GM18498 (cell line): Measurements from ENCODE around the gene RAB25.

Experiments used
- ATAC-seq: cut with Tn5 transposase; IDR thresholded peaks from one replicate; pipeline ENCODE4 v1.9.1; 2021; ENCODE audit warnings: mild to moderate bottlenecking, moderate library complexity; ENCODE audit not compliant: unreplicated experiment

The RAB25 gene

GRCh38 chr1:156100205-156100995, 39.4 kb downstream of the RAB25 start:
- no peak for ATAC-seq

GRCh38 chr1:156101880-156102279, 40.9 kb downstream of the RAB25 start:
- ATAC-seq, result no peak

DNA sequence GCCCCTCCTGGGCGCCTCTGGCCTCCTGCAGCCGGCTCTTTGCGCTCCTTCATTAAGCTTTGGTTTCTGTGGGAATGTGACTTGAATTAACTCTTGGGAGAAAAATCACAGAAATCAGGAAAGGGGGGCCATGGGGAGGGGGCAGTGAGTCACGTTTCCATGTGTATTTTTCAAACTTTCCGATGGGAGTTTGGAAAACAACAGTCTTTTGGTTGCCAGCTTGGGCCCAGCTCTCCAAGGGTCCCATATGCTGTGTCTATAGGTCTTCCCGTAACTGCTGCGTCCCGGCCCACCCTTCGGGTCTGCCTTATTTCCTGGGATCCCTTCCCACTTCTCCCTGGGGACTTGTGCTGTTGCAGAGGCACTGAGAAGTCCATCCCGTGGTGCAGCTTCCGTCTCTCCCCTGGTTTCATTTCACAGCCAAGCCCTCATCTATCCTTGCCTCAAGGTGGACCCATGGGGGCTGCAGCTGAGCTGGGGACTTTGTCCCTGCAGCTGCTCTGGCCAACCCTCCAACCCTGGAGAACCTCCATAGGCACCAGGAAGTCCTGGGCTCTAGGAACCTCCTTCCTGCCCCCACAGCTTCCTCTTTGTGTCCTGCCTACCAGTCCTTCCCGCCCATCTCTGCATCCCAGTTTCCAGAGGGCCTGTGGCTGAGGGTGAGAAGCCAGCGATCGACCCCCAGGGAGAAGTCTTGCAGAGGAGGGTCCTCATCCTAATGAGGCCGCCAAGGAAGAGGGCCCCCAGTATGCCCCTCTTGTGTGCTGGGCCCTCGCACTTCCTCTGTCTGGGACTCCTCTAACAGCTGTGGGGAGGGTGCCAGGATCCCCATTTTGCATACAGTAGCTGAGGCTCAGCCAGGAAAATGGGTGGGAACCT, 41.9 kb downstream of the RAB25 start:
- no peak for ATAC-seq

DNA sequence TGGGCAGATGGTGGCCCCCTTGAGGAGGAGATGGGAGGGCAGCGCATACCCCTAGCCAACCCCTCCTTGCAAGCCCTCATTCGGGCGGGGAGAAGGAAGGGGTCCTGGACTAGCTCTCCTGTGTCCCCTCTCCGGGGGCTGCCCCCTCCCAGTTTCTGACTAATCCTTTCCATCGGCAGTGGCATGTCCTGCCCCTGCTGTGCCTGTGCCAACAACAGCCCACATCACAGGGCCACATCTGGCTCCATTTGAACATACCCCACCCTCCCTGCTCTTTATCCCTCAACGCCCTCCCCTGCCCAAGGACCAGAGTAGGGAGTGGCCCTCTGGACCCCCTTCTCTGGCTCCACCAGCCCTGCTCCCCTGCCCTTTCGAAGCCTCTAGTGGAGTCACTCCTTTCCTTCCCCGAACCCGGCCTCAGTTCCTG, 42.6 kb downstream of the RAB25 start:
- no peak for ATAC-seq

DNA sequence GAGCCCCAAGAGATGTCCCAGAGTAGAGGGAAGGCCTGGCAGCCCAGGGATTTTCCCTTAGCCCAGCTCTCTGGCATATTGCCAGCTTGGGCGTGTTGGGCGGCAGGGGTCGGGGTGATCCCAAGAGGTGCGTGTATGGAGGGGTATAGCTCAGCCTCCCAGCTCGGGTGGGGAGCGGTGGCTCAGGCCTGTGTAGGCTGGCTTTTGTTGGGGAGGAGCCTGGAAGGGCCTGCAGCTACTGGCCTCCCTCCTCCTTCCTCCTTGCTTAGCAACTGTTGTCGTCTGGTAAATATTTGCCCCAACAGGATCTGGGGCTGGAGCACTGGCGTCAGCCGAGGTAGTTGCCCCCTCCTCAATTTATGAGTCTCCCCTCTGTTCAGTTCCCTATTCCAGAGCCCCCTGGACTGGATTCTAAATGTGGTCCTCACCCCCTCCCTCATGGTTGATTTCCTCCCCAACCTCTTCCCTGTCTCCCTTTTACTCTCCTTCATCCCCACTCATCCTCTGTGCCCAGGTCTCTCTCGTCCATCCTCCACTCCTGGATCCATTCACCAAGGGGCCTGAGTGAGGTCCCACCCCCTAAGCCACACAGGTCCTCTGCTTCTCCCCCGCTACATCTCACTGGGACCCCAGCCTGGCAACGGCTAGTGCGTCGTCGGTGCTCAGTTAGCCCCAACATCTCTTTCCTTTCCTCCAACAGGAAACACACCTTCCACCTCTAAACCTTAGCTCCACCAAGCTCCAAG, 43.3 kb downstream of the RAB25 start:
- ATAC-seq, result no peak

DNA sequence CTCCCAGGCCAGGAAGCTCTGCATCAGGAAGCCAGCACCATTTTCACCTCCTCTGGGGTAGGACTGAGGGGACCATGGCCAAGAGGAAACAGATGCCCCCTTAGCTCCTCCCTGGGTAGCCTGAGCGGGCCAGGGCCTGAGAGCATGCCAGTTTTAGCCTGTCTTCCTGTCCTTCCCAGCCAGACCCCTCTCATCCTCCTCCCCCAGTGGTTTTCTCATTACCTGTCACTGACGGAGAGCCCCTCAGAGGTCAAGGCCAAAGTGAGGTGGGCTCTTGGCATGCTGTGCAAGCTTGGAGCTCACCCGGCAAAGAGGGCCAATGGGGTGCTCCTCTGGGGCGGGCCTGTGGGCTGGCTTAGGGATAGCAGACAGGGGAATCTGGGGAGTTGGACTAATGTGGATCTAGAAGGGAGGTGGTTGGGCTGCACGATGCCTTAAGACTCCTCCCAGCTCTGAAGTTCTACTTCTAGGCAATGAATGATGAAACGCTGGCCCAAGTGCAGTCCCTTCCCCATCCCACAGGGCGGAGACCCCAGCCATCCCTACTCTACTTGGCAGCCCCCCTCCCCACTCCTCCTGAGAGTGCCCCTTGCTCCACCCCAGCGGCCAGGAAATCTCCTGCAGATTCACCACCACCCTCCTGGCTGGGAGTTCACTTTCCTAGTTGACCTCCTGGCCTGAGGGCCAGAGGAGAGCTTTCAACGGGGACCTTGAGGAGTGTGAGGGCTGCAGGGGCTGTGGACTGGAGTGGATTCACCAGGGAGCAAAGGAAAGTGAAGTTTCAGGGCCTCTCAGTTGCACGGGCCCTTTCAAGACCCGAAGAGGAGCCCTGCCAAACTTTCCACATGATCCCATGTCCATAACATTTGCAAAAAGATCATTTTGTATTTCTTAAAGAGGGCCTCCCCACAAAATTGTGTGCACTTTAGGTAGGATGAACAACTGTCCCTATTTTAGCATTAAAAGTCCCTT, 44.2 kb downstream of the RAB25 start:
- ATAC-seq, result no peak

GRCh38 chr1:156106624-156107488, 45.9 kb downstream of the RAB25 start:
- ATAC-seq, result no peak

DNA sequence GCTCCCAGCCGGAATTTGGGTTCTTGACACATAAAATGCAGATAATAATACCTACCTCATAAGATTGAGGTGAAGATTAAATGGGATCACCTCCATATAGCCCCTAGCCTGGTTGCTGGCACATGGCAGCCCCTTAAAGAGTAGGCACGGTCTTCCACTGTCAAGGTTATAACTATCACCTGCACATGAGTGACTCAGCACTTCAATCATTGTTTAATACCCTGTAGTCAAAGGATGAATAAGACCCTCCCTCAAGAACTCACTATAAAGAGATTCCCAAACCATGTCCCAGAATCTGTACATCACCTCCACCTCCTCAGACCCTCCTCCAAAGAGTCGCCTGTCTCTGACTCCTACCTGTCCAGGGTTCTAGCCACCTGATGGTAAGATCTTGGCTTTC, 47.1 kb downstream of the RAB25 start:
- ATAC-seq, result no peak

- no peak for ATAC-seq
Observed at GRCh38 chr1:156108664-156109241, 47.8 kb downstream of the RAB25 start.

- ATAC-seq, result no peak
Observed at GRCh38 chr1:156110252-156110651, 49.3 kb downstream of the RAB25 start.

- no peak for ATAC-seq
Observed at GRCh38 chr1:156111355-156111962, 50.5 kb downstream of the RAB25 start.

GRCh38 chr1:156112276-156113137, 51.5 kb downstream of the RAB25 start:
- ATAC-seq, result no peak

DNA sequence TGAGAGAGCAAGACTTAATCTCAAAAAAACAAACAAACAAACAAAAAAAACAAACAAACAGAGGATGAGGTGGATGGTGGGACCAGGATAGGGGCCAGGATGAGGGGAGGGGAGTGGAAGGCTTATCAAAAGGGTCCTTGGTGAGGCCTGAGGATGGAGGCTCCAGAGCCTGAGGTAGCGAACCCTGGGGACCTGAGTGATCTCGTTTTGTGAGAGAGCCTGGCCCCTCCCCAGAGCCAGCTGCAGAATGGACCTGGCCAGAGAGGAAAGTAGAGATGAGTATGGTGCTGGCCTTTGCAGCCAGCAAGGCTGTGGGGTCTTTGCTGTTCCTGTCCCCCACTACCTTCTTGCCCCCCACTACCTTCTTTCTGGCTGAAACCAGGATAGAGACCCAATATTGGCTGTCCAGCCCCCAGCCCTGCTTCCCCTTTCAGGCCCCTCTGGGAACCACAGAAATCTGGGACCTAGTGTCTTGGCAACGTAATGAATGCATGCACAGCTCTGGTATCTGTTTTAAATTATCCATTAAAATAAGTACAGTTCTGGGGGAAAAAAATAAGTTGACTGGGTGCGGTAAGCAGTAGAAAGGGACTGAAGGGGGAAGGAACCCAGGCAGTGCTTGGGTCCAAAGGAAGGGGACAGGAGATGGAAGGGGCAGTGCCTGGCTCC, 52.5 kb downstream of the RAB25 start:
- ATAC-seq, result no peak

DNA sequence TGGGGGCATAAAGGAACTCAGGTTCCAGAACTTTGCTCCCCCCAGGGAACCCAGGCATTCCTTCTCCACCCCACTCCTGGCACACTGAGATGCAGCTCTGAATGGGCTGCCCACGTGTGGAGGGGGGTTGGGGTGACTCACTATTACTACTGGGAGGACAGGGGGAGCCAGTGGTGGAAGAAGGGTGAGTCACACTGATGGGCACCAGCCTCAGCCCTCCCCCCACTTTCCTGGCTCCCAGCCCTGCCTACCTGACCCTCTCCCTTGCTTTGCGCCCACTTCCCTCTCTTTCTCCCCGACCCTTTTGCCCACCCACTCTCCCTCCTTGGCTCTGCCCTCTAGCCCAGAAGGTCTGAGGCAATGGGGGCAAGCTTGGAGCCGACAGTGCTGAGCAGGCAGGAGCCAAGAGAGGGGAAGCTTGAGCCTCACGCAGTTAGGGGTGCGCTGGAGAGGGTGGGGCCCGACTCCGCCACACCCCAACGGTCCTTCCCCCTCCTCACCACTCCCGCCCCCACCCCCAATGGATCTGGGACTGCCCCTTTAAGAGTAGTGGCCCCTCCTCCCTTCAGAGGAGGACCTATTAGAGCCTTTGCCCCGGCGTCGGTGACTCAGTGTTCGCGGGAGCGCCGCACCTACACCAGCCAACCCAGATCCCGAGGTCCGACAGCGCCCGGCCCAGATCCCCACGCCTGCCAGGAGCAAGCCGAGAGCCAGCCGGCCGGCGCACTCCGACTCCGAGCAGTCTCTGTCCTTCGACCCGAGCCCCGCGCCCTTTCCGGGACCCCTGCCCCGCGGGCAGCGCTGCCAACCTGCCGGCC, 53.4 kb downstream of the RAB25 start, which contains the start of gene LMNA:
TSS of gene LMNA (plus strand) at position 611 of the 818 bp plus-strand sequence. CDS start 208 bp downstream, outside the sequence.
- peak; percentile 77 for ATAC-seq

DNA sequence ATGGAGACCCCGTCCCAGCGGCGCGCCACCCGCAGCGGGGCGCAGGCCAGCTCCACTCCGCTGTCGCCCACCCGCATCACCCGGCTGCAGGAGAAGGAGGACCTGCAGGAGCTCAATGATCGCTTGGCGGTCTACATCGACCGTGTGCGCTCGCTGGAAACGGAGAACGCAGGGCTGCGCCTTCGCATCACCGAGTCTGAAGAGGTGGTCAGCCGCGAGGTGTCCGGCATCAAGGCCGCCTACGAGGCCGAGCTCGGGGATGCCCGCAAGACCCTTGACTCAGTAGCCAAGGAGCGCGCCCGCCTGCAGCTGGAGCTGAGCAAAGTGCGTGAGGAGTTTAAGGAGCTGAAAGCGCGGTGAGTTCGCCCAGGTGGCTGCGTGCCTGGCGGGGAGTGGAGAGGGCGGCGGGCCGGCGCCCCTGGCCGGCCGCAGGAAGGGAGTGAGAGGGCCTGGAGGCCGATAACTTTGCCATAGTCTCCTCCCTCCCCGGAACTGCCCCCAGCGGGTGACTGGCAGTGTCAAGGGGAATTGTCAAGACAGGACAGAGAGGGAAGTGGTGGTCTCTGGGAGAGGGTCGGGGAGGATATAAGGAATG, 54.1 kb downstream of the RAB25 start:
- peak; percentile 13 for ATAC-seq
